Measurements from ENCODE around the gene TPP1. TPM values are rescaled to one million over a fixed set of nuclear protein-coding genes. Genes with fewer than 3 reads are reported as not detected.

The TPP1 gene
- polyA plus RNA-seq, 3 donors: 112 to 123 (median 120) TPM

GRCh38 chr11:6614446-6614845, 4.8 kb downstream of the TPP1 start:
- no peak for DNase-seq

GRCh38 chr11:6613496-6613895, 5.7 kb downstream of the TPP1 start:
- no peak for DNase-seq

GRCh38 chr11:6612213-6613041, 6.8 kb downstream of the TPP1 start, which contains the start of gene TAF10:
TAF10 (minus strand) TSS chr11:6612216; CDS start chr11:6612189, 27 bp downstream.
- peak; percentile 96 for DNase-seq

- DNase-seq: no peak
These were observed 7.3 kb downstream of the TPP1 start for GRCh38 chr11:6611963-6612212.

- DNase-seq: no peak
These were observed 7.9 kb downstream of the TPP1 start for GRCh38 chr11:6611092-6611962.

- no peak for DNase-seq
These were observed 8.6 kb downstream of the TPP1 start for GRCh38 chr11:6610591-6610990.

- no peak for DNase-seq
These were observed 9.7 kb downstream of the TPP1 start for GRCh38 chr11:6609502-6610015.

- no peak for DNase-seq
These were observed 10.3 kb downstream of the TPP1 start for GRCh38 chr11:6608726-6609501.

GRCh38 chr11:6608011-6608410, 11.2 kb downstream of the TPP1 start:
- no peak for DNase-seq

- DNase-seq: no peak
These were observed 11.9 kb downstream of the TPP1 start for GRCh38 chr11:6607190-6607795.

GRCh38 chr11:6606471-6607189, 12.6 kb downstream of the TPP1 start:
- peak; percentile 95 for DNase-seq

- no peak for DNase-seq
These were observed 14.4 kb downstream of the TPP1 start for GRCh38 chr11:6604790-6605189.

GRCh38 chr11:6604081-6604626, 15.1 kb downstream of the TPP1 start:
- no peak for DNase-seq

- DNase-seq: peak; percentile 90
These were observed 15.7 kb downstream of the TPP1 start, which contains the start of the genes ILK and RRP8 for GRCh38 chr11:6603287-6604080. ILK (plus strand) TSS chr11:6603774; CDS start chr11:6604272, 498 bp downstream. RRP8 (minus strand) TSS chr11:6603616; CDS start chr11:6603502, 114 bp downstream.

GRCh38 chr11:6602096-6602940, 16.9 kb downstream of the TPP1 start:
- DNase-seq: no peak

- DNase-seq: no peak
These were observed 18.2 kb downstream of the TPP1 start for GRCh38 chr11:6601041-6601461.

GRCh38 chr11:6599881-6600390, 19.3 kb downstream of the TPP1 start:
- DNase-seq: no peak

- no peak for DNase-seq
These were observed 19.8 kb downstream of the TPP1 start for GRCh38 chr11:6599449-6599848.
